GM18868 (cell line): ENCODE measurements around the gene HEMK1.

Source experiments
- ATAC-seq: cut with Tn5 transposase; IDR thresholded peaks from one replicate; pipeline ENCODE4 v1.9.1; 2021; ENCODE audit warnings: mild to moderate bottlenecking, moderate library complexity; ENCODE audit not compliant: unreplicated experiment

The HEMK1 gene

GRCh38 chr3:50599716-50600118 is 30.4 kb downstream of the HEMK1 start:
- no peak for ATAC-seq

GRCh38 chr3:50600141-50600753 is 30.9 kb downstream of the HEMK1 start:
- no peak for ATAC-seq

- peak; percentile 68 for ATAC-seq
Measured at GRCh38 chr3:50600841-50601591, 31.7 kb downstream of the HEMK1 start.

- ATAC-seq, result no peak
Measured at GRCh38 chr3:50602595-50603191, 33.4 kb downstream of the HEMK1 start.

GRCh38 chr3:50603261-50604109 is 34.2 kb downstream of the HEMK1 start:
- ATAC-seq, result no peak

GRCh38 chr3:50604110-50604621 is 34.8 kb downstream of the HEMK1 start:
- ATAC-seq, result no peak

GRCh38 chr3:50604628-50605588 is 35.6 kb downstream of the HEMK1 start:
- no peak for ATAC-seq

- no peak for ATAC-seq
Measured at GRCh38 chr3:50605901-50606326, 36.6 kb downstream of the HEMK1 start.

- ATAC-seq, result no peak
Measured at GRCh38 chr3:50606596-50606995, 37.3 kb downstream of the HEMK1 start.

GRCh38 chr3:50607271-50608091 is 38.2 kb downstream of the HEMK1 start:
- ATAC-seq, result no peak

GRCh38 chr3:50608278-50608677 is 39.0 kb downstream of the HEMK1 start:
- ATAC-seq, result no peak

- ATAC-seq, result no peak
Measured at GRCh38 chr3:50609071-50609762, 39.9 kb downstream of the HEMK1 start.

- ATAC-seq, result no peak
Measured at GRCh38 chr3:50609763-50610085, 40.4 kb downstream of the HEMK1 start.

GRCh38 chr3:50610181-50610971 is 41.1 kb downstream of the HEMK1 start:
- no peak for ATAC-seq

- no peak for ATAC-seq
Measured at GRCh38 chr3:50610992-50611463, 41.7 kb downstream of the HEMK1 start.

GRCh38 chr3:50611464-50612233 is 42.3 kb downstream of the HEMK1 start, which contains the start of gene CISH:
Gene CISH, minus strand, starts transcription at chr3:50611774. Its CDS starts 124 bp downstream, at chr3:50611650.
- ATAC-seq, result peak; percentile 76
